ENCODE measurements around the gene CCL19.
A peak's percentile ranks its signal among the peaks of the same experiment; 100 is the strongest.

The CCL19 gene

GRCh38 chr9:34693560-34693959 lies 2.5 kb upstream of the CCL19 start:
- no peak for DNase-seq

DNA sequence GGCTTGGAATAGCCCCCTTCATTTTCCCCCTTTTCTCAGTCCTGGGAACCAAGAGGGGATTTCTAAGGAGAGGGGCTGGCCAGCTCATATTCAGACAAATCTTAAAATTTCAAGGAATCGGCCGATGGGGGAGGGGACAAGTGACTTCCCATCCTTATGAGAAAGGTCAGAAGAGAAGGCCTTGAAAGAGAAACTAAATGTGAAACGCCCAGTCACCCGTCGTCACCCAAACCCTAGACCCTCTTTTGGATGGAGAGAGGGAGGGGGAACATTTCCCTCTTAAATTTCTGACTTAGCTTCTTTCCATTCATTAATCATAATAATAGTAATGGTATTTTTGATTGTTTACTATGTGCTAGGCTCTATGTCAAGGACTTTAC lies 850 bp upstream of the CCL19 start:
- no peak for DNase-seq

DNA sequence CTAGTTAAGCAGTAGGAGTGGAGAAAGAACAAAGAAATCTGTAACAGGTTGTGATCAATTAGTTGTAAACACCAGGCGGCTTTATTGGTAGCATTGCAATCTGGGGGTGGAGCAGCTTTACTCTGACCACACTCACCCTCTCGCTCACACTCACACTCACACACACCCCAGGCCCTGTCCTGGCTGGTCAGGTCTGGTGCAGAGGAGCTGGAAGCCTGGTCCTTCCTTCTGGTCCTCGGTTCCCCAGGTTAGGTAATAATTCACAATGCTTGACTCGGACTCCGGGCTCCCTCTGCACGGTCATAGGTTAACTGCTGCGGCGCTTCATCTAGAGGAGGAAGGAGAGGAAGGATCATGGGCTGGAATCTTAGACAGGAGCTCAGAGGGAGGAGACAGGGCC lies 1.6 kb downstream of the CCL19 start:
- DNase-seq = no peak

DNA sequence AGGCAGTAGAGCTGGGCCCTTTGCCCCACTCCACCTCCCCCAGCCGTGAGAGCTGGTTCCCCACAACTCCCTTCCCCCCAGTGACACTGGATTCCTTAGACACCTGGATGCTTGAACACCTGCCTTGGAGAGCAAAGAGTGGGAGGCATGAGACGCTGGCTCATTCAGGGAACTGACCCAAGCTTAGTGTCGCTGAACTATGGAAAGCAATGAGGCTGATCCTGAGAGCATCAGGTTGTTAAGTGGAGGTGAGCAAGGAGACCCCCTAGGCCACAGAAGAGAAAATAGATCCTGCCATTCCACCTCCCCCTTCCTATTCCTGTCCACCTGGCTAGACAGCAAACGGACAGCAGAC lies 2.0 kb downstream of the CCL19 start:
- no peak for DNase-seq

- no peak for DNase-seq
Observed at GRCh38 chr9:34688329-34689115, 2.6 kb downstream of the CCL19 start.

- no peak for DNase-seq
Observed at GRCh38 chr9:34687276-34688030, 3.6 kb downstream of the CCL19 start.

DNA sequence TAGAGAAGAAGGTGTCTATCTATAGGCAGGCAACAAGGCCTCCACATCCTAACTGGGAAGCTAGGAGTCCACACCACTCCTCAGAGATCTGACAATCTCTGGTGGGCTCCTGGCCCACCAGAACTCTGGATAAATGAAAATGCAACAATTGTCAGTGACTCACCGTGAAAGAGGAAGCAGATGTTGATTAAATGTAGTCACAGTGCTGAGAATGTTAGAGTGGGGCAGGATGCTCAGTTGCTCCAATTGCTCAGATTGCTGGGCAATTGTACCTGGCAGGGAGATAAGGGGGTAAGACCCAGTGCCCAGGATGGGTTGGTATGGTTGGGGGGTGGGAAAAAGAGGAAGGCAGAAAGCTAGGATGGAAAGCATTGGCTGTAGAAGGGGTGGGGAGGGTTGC lies 4.3 kb downstream of the CCL19 start:
- no peak for DNase-seq

DNA sequence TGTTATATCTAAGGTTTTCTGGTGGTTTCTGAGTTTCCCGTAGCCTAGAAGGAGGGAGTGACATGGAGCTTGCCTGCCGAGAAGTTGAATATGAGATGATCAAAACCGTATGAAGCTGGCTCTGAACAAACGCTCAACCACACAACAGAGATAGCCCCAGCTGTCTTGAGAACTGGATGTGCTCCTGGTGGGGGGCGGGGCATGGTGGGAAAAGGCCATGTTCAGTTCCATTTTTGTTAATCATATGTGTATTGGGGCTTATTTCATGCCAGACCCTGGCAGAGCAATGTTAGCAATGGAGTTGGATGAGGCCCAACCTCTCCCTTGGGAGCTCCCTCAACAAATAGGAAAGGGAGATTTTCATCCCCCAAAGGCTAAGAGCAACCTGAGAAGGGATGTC lies 4.8 kb downstream of the CCL19 start:
- no peak for DNase-seq

DNA sequence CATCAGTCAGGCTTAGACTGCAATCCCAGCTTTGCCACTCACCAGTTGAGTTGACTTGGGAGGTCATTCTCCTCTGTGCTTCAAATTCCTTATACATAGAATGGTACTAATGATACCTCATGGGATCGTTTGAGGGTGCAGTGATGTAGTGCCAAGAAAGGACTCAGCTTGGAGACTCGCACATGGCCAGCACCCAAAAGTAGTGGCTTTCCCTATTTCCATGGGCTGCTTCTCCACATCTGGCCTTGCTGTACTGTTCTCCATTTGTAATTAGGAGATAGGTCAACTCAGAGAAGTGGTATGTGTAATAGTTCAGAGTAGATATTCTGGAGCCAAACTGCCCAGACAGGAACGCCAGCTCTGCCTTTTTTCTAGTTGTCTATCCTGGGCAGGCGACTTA lies 5.5 kb downstream of the CCL19 start:
- no peak for DNase-seq

GRCh38 chr9:34684816-34685215 lies 6.3 kb downstream of the CCL19 start:
- DNase-seq = no peak

DNA sequence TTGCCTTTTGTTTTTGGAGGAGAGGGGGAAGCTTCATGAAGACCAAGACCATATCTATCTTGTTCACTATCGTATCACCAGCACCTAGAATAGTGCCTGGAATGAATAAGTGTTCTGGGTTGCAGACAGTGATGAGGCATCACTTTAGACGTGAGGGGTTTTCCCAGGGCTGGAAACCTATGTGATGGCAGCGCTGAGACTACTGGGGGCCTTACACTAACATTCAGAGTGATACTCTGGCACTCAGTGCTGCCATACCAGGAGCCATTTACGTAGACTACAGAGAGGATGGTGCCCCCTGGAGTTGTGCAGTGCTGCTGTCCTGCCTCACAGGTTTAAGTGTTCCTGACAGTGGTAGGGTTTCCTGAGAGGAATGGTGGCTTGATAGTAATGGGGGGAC lies 6.9 kb downstream of the CCL19 start:
- no peak for DNase-seq

GRCh38 chr9:34675869-34676268 lies 15.2 kb downstream of the CCL19 start:
- no peak for DNase-seq

DNA sequence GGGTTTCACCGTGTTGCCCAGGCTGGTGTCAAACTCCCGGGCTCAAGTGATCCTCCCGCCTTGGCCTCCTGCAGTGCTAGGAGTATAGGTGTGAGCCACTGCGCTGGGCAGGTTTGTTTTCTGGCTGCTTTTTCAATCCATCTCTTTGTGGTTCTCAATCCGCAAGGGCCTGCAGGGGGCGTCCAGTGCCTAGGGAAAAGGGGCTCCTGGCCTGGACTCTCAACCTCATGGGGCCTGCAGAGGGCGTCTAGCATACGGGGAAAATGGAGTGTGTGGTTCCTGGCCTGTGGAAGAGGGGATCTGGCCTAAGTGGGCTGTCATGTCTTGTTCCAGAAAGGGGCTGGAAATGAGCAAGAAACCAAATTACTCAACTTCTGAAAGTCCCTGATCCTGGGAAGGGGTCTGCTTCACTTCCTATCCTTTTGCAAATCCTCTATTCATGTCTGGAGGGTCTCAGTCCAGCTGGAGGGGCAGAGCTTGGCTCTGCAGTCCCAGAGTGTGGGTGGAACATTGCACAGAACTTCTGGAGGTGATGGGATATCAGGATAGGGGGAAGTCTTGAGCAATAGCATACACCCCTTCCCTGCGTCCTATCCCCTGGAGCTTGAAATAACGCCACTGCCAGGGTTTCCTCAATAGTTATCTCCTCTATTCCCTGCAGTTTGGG lies 15.9 kb downstream of the CCL19 start:
- DNase-seq = peak; percentile 60

- DNase-seq = no peak
Observed at GRCh38 chr9:34674440-34674839, 16.6 kb downstream of the CCL19 start.

GRCh38 chr9:34671307-34671706 lies 19.8 kb downstream of the CCL19 start:
- DNase-seq = no peak

- DNase-seq = no peak
Observed at GRCh38 chr9:34669809-34670562, 21.1 kb downstream of the CCL19 start.

DNA sequence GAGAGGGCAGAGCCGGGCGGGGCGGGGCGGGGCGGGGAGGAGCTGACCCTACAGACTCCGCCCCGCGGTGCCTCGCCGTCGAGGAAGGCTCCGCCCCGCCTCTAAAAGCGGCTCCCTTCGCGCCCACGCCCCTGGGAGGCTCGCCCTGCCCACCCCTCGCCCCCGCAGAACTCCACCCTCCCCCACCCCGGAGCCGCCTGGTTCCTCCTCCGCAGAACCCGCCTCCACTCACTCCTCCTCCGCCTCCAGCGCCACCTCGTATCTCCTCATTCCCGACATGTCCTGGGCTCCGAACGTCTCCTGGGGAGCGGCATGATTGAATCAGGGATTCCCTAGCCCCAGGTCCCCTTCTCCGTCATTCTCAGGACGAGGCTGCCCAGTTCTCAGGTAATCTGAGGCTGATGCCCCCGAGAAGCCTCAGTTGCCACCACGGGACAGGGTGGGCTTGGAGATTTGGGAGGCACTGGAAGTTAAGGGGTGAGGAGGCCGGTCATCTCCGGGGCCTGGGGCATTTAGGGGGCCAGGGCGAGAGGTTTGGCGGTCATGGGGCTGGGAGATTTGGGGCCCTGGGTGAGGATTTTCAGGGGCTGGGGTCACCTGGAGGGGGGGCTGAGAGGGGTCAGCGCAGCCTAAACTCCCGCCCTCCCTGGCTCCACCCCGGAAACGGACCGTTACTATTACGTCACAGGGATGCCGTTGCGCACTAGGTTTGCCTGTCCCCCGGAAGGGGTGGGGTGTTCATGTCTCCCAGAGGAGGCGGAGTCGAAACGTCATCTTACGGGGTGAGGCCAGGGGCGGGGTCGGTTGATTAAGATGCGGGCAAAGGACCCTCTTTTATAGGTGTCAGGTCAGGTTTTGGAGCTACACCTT lies 25.5 kb downstream of the CCL19 start:
- peak; percentile 94 for DNase-seq

- no peak for DNase-seq
Observed at GRCh38 chr9:34665067-34665380, 26.1 kb downstream of the CCL19 start.

DNA sequence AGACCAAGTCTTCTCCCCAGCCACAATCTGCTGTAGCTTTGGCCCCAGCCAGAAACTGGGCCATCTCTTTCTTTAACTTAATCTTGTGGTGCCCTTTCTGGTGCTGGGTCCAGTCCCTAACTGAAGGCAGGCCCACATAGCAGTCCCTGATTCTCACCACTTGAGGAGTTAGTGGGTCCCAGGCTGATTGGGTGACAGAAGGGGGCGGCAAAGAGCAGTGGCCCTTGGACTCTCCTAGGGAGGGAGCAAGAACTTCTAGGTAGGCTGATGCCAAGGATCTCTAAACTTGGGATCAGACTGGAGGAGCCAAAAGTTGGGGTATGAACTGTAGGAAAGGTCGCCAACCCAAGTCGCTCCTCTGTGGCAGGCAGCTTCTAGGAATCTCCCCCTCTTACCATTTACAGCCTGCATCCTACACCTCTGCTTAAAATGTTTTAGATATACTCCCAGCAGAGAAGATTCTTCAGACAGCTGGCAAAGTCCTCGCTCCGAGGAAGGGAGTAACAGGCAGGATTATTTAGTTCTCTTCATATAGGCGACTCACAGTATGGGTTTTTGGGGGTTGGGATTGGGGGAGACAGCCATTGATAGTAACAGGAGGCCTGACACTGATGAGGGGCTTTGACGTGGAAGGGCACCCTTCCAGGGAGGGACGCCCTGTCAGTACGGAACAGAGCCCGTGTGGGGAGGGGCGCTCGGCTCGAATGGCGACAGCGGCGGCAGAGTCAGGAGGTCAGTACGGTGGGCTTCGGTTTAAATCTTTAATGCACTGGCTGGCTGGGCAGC lies 26.6 kb downstream of the CCL19 start:
- DNase-seq = peak; percentile 84

DNA sequence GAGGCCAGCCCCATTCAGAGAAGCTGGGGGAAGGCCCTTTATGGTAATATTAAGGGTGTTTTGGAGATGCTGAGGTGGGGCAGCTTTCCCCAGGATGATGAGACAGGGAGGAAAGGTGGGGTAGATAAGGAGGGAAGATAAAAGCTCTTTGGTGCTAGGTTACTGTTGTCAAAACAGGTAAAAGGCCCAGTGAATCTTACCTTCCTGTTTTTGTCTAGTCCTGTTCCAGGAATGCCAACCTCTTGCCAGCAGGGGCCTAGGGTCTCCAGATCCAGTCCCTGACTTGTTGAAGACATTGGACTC lies 27.8 kb downstream of the CCL19 start:
- DNase-seq = peak; percentile 85

DNA sequence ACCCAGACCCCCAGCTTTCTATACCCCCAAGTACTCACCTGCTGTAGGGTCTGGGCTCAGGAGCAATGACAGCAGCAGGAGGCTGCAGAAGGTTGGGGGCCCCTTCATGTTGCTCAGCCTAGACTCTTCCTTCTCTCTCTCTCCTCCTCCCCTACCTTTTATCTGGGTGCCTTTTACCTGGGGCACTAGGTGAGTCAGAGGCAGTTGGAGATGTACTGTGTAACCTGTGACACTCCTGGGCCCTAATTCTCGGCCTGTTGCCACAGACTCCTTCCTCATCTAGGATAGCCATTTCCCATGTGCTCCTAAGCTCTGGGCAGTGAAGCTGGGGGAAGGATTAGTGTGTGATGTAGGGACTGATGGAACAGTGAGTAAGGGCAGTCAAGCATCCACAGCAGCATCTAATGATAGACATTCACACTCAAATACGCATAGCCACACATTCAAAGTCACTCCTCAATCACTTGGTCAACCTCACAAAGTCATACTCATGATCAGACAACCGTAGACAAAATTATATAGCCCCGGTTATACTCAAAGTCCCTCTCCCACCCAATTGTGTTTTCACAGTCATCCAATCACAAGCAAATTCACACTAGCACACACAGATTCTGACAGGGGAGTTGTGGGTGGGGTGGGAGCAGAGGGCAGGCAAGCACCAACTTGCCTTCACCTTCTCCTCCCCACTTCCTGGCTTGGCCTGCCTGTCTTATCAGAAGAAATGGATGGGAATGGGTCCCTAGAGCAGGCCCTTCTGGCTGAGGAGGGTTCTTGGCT lies 28.4 kb downstream of the CCL19 start, which contains the start of gene CCL27:
CCL27 (minus strand) TSS at position 132 of the 777 bp plus-strand sequence; CDS start at position 108, 24 bp downstream.
- no peak for DNase-seq
